Ectodermal cell (in vitro differentiated cells): Measurements from ENCODE around the gene MTMR2. TPM values are rescaled to one million over a fixed set of nuclear protein-coding genes. Genes with fewer than 3 reads are reported as not detected.

Experiments
- H3K27ac ChIP-seq: 2 replicates; pipeline ENCODE4 v1.7.0; 2013; ENCODE audit warnings: mild to moderate bottlenecking, low read depth, low read length; ENCODE audit not compliant: insufficient read depth, poor library complexity, severe bottlenecking
- H3K27me3 ChIP-seq: 2 replicates; pipeline ENCODE4 v1.7.0; 2013; ENCODE audit warnings: mild to moderate bottlenecking, low read length; ENCODE audit not compliant: insufficient read depth, control insufficient read depth, poor library complexity, severe bottlenecking
- H3K36me3 ChIP-seq: one replicate; pipeline ENCODE4 v1.7.0; 2013; ENCODE audit warnings: low read length; ENCODE audit not compliant: control insufficient read depth, insufficient read depth
- H3K4me1 ChIP-seq: one replicate; pipeline ENCODE4 v1.7.0; 2013; ENCODE audit warnings: low read length; ENCODE audit not compliant: control insufficient read depth, insufficient read depth
- H3K4me3 ChIP-seq: 2 replicates; pipeline ENCODE4 v1.7.0; 2013; ENCODE audit warnings: low read depth, low read length, control low read depth; ENCODE audit not compliant: insufficient read depth
- H3K9me3 ChIP-seq: 2 replicates; pipeline ENCODE4 v1.7.0; 2013; ENCODE audit warnings: mild to moderate bottlenecking, low read length, moderate library complexity; ENCODE audit not compliant: control insufficient read depth
- WGBS, 2 experiments: methylation state at CpG; one replicate each; pipeline ENCODE4 v1.1.7; 2013; ENCODE audit warnings: missing lambda C conversion rate in 2 of 2; 5-methylcytosine and 5-hydroxymethylcytosine counted together
- polyA plus RNA-seq, 4 experiments: library from polyadenylated mRNA; stranded (reverse); fragments of 50-300 nt; gene quantifications; one replicate each; pipeline ENCODE4 v1.2.3, GENCODE V29; 2013

The MTMR2 gene
- 61.0 TPM for polyA plus RNA-seq (2013, experiment 1 of 4)
- 69.3 TPM for polyA plus RNA-seq (2013, experiment 2 of 4)
- polyA plus RNA-seq (2013, experiment 3 of 4), result 49.5 TPM
- polyA plus RNA-seq (2013, experiment 4 of 4), result 56.7 TPM

- Histone ChIP-seq H3K27ac (peak within 1 kb of the TSS; percentile 90), H3K9me3 (no peaks in the 10 kb centered on the region), H3K4me3 (peak within 1 kb of the TSS; percentile 93), H3K4me1 (no peaks in the 10 kb centered on the region), H3K36me3 (no peaks in the 10 kb centered on the region), H3K27me3 (no peaks in the 10 kb centered on the region)
- WGBS, 2 experiments, result 0% methylated on average over 49 of the region's 49 CpGs
Measured at GRCh38 chr11:95923728-95924413, at the start of gene MTMR2. Gene MTMR2, minus strand, starts transcription at chr11:95924107. Its CDS starts 153 bp downstream, at chr11:95923954.

- 83 to 93% methylated on average over 2 of the region's 2 CpGs for WGBS, 2 experiments
- Histone ChIP-seq H3K4me1 (no peaks in the 10 kb centered on the region), H3K36me3 (no peaks in the 10 kb centered on the region)
Measured at GRCh38 chr11:95972060-95972459, 48.2 kb upstream of the MTMR2 start.

GRCh38 chr11:95968585-95968984 lies 44.7 kb upstream of the MTMR2 start:
- H3K4me1 ChIP-seq, result no peaks in the 10 kb centered on the region
- H3K27ac ChIP-seq, result no peak overlapping the region
- H3K4me3 ChIP-seq, result no peak overlapping the region
- WGBS, 2 experiments, result 83% methylated on average over 1 of the region's 1 CpG; no CpG with 5 or more reads in 1 of the 2 experiments
- no peaks in the 10 kb centered on the region for H3K36me3 ChIP-seq
- H3K27me3 ChIP-seq, result no peaks in the 10 kb centered on the region
- no peaks in the 10 kb centered on the region for H3K9me3 ChIP-seq

More at GRCh38 chr11:95972060-95972459, 48.2 kb upstream of the MTMR2 start:
- Histone ChIP-seq H3K4me3 (no peak overlapping the region), H3K27ac (no peak overlapping the region), H3K9me3 (no peaks in the 10 kb centered on the region), H3K27me3 (no peaks in the 10 kb centered on the region)

- Histone ChIP-seq H3K4me1 (no peaks in the 10 kb centered on the region), H3K4me3 (no peak overlapping the region), H3K9me3 (no peaks in the 10 kb centered on the region), H3K27me3 (no peaks in the 10 kb centered on the region), H3K36me3 (no peaks in the 10 kb centered on the region), H3K27ac (no peak overlapping the region)
- 86 to 92% methylated on average over 1 of the region's 1 CpG for WGBS, 2 experiments
Measured at GRCh38 chr11:95964281-95964680, 40.4 kb upstream of the MTMR2 start.

GRCh38 chr11:95961758-95962157 lies 37.9 kb upstream of the MTMR2 start:
- Histone ChIP-seq H3K4me3 (no peak overlapping the region), H3K36me3 (no peaks in the 10 kb centered on the region), H3K27me3 (no peaks in the 10 kb centered on the region), H3K27ac (no peak overlapping the region), H3K4me1 (no peaks in the 10 kb centered on the region), H3K9me3 (no peaks in the 10 kb centered on the region)
- WGBS, 2 experiments, result 60% methylated on average over 1 of the region's 1 CpG; no CpG with 5 or more reads in 1 of the 2 experiments

- Histone ChIP-seq H3K27ac (no peak overlapping the region), H3K4me3 (no peak overlapping the region), H3K9me3 (no peaks in the 10 kb centered on the region), H3K4me1 (no peaks in the 10 kb centered on the region), H3K36me3 (no peaks in the 10 kb centered on the region), H3K27me3 (no peaks in the 10 kb centered on the region)
Measured at GRCh38 chr11:95950905-95951304, 27.0 kb upstream of the MTMR2 start.

- Histone ChIP-seq H3K36me3 (no peaks in the 10 kb centered on the region), H3K9me3 (no peaks in the 10 kb centered on the region), H3K4me3 (no peak overlapping the region), H3K27ac (no peak overlapping the region), H3K27me3 (no peaks in the 10 kb centered on the region), H3K4me1 (no peaks in the 10 kb centered on the region)
- WGBS, 2 experiments, result 91 to 95% methylated on average over 3 of the region's 3 CpGs
Measured at GRCh38 chr11:95948637-95949036, 24.7 kb upstream of the MTMR2 start.

- no peaks in the 10 kb centered on the region for H3K36me3 ChIP-seq
- H3K4me3 ChIP-seq, result no peak overlapping the region
- no peaks in the 10 kb centered on the region for H3K27me3 ChIP-seq
- no peaks in the 10 kb centered on the region for H3K9me3 ChIP-seq
- H3K4me1 ChIP-seq, result no peaks in the 10 kb centered on the region
- no peak overlapping the region for H3K27ac ChIP-seq
- WGBS, 2 experiments, result 88 to 89% methylated on average over 4 of the region's 4 CpGs
Measured at GRCh38 chr11:95944623-95945022, 20.7 kb upstream of the MTMR2 start.

GRCh38 chr11:95943546-95943945 lies 19.6 kb upstream of the MTMR2 start:
- Histone ChIP-seq H3K4me3 (no peak overlapping the region), H3K4me1 (no peaks in the 10 kb centered on the region), H3K27me3 (no peaks in the 10 kb centered on the region), H3K27ac (no peak overlapping the region), H3K9me3 (no peaks in the 10 kb centered on the region), H3K36me3 (no peaks in the 10 kb centered on the region)
- WGBS, 2 experiments, result 82 to 88% methylated on average over 1 of the region's 1 CpG

GRCh38 chr11:95939091-95939490 lies 15.2 kb upstream of the MTMR2 start:
- 90 to 96% methylated on average over 6 of the region's 6 CpGs for WGBS, 2 experiments
- no peak overlapping the region for H3K4me3 ChIP-seq
- H3K27me3 ChIP-seq, result no peaks in the 10 kb centered on the region
- H3K27ac ChIP-seq, result no peak overlapping the region
- H3K4me1 ChIP-seq, result no peaks in the 10 kb centered on the region
- H3K9me3 ChIP-seq, result no peaks in the 10 kb centered on the region
- no peaks in the 10 kb centered on the region for H3K36me3 ChIP-seq
